ENCODE measurements around the gene BTG1.

DNA sequence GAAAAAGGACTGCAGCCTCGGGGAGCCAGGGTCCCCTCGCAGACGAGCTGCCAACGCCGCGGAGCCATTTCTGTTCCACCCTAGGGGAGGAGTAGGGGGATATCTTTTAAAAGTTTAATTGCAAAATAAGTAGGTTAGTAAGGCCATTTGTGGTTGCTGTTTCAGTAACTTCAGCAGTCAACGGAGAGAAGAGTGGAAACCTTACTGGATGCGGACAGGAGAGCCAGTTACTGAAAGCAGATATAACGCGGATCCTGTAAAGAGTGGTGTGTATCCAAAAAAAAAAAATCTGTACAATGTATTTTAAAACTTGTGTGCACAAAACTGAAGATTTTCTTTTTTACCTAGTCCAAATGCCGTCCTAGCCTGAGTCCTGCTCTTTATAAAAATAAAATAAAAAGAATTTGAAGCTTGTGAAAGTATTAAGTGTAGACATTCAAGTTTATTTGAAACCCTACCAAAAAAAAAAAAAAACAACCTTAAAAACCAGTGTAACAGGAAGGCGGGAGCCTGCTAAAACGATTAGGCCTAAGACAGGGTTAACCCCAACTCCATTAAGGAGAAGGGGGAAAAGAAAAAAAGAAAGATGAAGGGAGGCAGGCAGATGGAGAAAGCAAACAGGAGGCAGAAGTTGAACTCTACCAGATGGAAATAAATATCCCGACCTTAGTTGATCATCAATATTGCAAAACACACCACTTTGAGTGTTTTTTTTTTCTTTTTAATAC is 1.0 kb upstream of the BTG1 start:
- TF ChIP-seq, protein P1, sequence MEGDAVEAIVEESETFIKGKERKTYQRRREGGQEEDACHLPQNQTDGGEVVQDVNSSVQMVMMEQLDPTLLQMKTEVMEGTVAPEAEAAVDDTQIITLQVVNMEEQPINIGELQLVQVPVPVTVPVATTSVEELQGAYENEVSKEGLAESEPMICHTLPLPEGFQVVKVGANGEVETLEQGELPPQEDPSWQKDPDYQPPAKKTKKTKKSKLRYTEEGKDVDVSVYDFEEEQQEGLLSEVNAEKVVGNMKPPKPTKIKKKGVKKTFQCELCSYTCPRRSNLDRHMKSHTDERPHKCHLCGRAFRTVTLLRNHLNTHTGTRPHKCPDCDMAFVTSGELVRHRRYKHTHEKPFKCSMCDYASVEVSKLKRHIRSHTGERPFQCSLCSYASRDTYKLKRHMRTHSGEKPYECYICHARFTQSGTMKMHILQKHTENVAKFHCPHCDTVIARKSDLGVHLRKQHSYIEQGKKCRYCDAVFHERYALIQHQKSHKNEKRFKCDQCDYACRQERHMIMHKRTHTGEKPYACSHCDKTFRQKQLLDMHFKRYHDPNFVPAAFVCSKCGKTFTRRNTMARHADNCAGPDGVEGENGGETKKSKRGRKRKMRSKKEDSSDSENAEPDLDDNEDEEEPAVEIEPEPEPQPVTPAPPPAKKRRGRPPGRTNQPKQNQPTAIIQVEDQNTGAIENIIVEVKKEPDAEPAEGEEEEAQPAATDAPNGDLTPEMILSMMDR (conservative IDR thresholded peaks at IDR 0.05; ENCODE audit: low read length) = no peak
- TF ChIP-seq EZH2phosphoT487 (IDR thresholded peaks at IDR 0.05; ENCODE audit: borderline replicate concordance) = no peak

All from Loucy (cell line).